Keratinocyte (primary cell): ENCODE results near the gene KLHL29. TPM values are rescaled to one million over a fixed set of nuclear protein-coding genes. Genes with fewer than 3 reads are reported as not detected.

Experiments used
- DNase-seq: peaks from one replicate; pipeline ENCODE4 v3.0.0-alpha.2; 2011; ENCODE audit warnings: low read depth, missing footprints, low spot score
- FAIRE-seq: peaks from 2 replicates; lab custom pipeline; 2011; peaks lifted over from hg19 to GRCh38; lab: Jason Lieb, UNC
- H2AFZ ChIP-seq: 2 replicates; pipeline ENCODE4 v1.6.0; 2012; ENCODE audit warnings: low read length, control low read depth, inconsistent platforms; ENCODE audit not compliant: control insufficient read depth
- H3K27ac ChIP-seq: 2 replicates; pipeline ENCODE4 v1.5.1; 2011; ENCODE audit warnings: low read length; ENCODE audit not compliant: control insufficient read depth, insufficient read depth
- H3K27me3 ChIP-seq: 3 replicates; pipeline ENCODE4 v1.6.0; 2011; ENCODE audit warnings: low read length; ENCODE audit not compliant: control insufficient read depth, insufficient read depth; ENCODE audit errors: extremely low read depth
- H3K36me3 ChIP-seq, 2 experiments: 2 replicates in 1 of 2; 3 replicates in 1 of 2; pipeline ENCODE4 v1.5.1; 2011; ENCODE audit warnings: low read length in 2 of 2, mild to moderate bottlenecking in 1 of 2; ENCODE audit not compliant: control insufficient read depth in 2 of 2, insufficient read depth in 2 of 2; ENCODE audit errors: extremely low read depth in 1 of 2
- H3K4me1 ChIP-seq: 3 replicates; pipeline ENCODE4 v1.5.1; 2011; ENCODE audit warnings: low read length; ENCODE audit not compliant: control insufficient read depth, insufficient read depth; ENCODE audit errors: extremely low read depth
- H3K4me2 ChIP-seq: 3 replicates; pipeline ENCODE4 v1.6.0; 2011; ENCODE audit warnings: low read depth, low read length; ENCODE audit not compliant: control insufficient read depth, insufficient read depth; ENCODE audit errors: extremely low read depth
- H3K4me3 ChIP-seq, 3 experiments: fragments of 200-600 bp in 1 of 3; sonication (generic) in 1 of 3; 2 replicates in 2 of 3; 3 replicates in 1 of 3; pipeline ENCODE4 v1.5.1; 2011 to 2016; ENCODE audit warnings: low read length in 3 of 3, mild to moderate bottlenecking in 3 of 3, control low read depth in 2 of 3, inconsistent platforms in 1 of 3, low read depth in 1 of 3, mixed read lengths in 1 of 3, mixed run types in 1 of 3, moderate library complexity in 1 of 3; ENCODE audit not compliant: control insufficient read depth in 2 of 3, insufficient read depth in 2 of 3; ENCODE audit errors: extremely low read depth in 1 of 3
- H3K79me2 ChIP-seq: 2 replicates; pipeline ENCODE4 v1.6.0; 2012; ENCODE audit warnings: low read length; ENCODE audit not compliant: control insufficient read depth, insufficient read depth
- H3K9ac ChIP-seq: 3 replicates; pipeline ENCODE4 v1.6.0; 2011; ENCODE audit warnings: low read length; ENCODE audit not compliant: control insufficient read depth, insufficient read depth; ENCODE audit errors: extremely low read depth
- H3K9me1 ChIP-seq: 3 replicates; pipeline ENCODE4 v1.6.0; 2011; ENCODE audit warnings: low read length; ENCODE audit not compliant: control insufficient read depth, insufficient read depth; ENCODE audit errors: extremely low read depth
- H3K9me3 ChIP-seq: 2 replicates; pipeline ENCODE4 v1.5.1; 2012; ENCODE audit warnings: low read depth, low read length; ENCODE audit not compliant: control insufficient read depth
- H4K20me1 ChIP-seq: 3 replicates; pipeline ENCODE4 v1.6.0; 2011; ENCODE audit warnings: low read length; ENCODE audit not compliant: control insufficient read depth, insufficient read depth; ENCODE audit errors: extremely low read depth
- EZH2 ChIP-seq: IDR thresholded peaks from one replicate; pipeline ENCODE4 v1.6.1; 2012; ENCODE audit warnings: inconsistent platforms, mild to moderate bottlenecking, low read length, moderate library complexity
- dilution Hi-C: fragments of 300-500 bp; cut with MboI; formaldehyde crosslinking; loops from one replicate; pipeline ENCODE4 v1.7.0; 2020; ENCODE audit warnings: low sequenced_read_pairs; ENCODE audit not compliant: extremely low pct_ligation_motif_present
- polyA plus RNA-seq, 5 experiments: library from polyadenylated mRNA; depleted of rRNA in 3 of 5; stranded (reverse) in 3 of 5; stranded (forward) in 1 of 5; unstranded in 1 of 5; fragments of >200 nt; gene quantifications; 1 replicate in 1 of 5; 2 replicates in 3 of 5; 3 replicates in 1 of 5; pipeline versions ENCODE4 v1.2.1 to v1.2.3, GENCODE V29; 2011 to 2012; ENCODE audit warnings: missing spikeins in 2 of 5, low read depth in 1 of 5, low replicate concordance in 1 of 5
- TF ChIP-seq, protein P1 (sequence below), 3 experiments: IDR thresholded peaks in 1 of 3; conservative IDR thresholded peaks in 1 of 3; optimal IDR thresholded peaks in 1 of 3; 2 replicates in 2 of 3; 3 replicates in 1 of 3; pipeline versions ENCODE3 to v1.5.1; 2011; ENCODE audit warnings: low read length in 3 of 3, mild to moderate bottlenecking in 3 of 3, moderate library complexity in 2 of 3, control low read depth in 1 of 3, inconsistent platforms in 1 of 3; ENCODE audit not compliant: insufficient read depth in 2 of 3; ENCODE audit errors: extremely low read depth in 1 of 3

Gene KLHL29
- polyA plus RNA-seq, 1 donor (not counting 4 experiments of a cell fraction or from before 2014, with no cell fraction given), result 4.7 TPM

GRCh38 chr2:23433282-23433681 lies 48.3 kb downstream of the KLHL29 start:
- Histone ChIP-seq H3K4me2 (no peak overlapping the region), H4K20me1 (peaks cover 18% of the 10 kb centered on the region), H3K9ac (no peak overlapping the region), H2AFZ (no peak overlapping the region), H3K4me1 (peaks cover 25% of the 10 kb centered on the region), H3K79me2 (no peaks in the 10 kb centered on the region), H3K4me3 (no peak overlapping the region), H3K27me3 (no peaks in the 10 kb centered on the region), H3K27ac (no peak overlapping the region), H3K9me1 (peaks cover 2% of the 10 kb centered on the region), H3K9me3 (no peaks in the 10 kb centered on the region), H3K36me3 (peaks cover 0 to 2% of the 10 kb centered on the region in 2 experiments)
- DNase-seq (no peak), FAIRE-seq (no peak)
- TF ChIP-seq, protein P1, sequence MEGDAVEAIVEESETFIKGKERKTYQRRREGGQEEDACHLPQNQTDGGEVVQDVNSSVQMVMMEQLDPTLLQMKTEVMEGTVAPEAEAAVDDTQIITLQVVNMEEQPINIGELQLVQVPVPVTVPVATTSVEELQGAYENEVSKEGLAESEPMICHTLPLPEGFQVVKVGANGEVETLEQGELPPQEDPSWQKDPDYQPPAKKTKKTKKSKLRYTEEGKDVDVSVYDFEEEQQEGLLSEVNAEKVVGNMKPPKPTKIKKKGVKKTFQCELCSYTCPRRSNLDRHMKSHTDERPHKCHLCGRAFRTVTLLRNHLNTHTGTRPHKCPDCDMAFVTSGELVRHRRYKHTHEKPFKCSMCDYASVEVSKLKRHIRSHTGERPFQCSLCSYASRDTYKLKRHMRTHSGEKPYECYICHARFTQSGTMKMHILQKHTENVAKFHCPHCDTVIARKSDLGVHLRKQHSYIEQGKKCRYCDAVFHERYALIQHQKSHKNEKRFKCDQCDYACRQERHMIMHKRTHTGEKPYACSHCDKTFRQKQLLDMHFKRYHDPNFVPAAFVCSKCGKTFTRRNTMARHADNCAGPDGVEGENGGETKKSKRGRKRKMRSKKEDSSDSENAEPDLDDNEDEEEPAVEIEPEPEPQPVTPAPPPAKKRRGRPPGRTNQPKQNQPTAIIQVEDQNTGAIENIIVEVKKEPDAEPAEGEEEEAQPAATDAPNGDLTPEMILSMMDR (optimal IDR thresholded peaks at IDR 0.05 in 1 of 3, IDR thresholded peaks at IDR 0.05 in 1 of 3, conservative IDR thresholded peaks at IDR 0.05 in 1 of 3; ENCODE audit: extremely low read depth in 1 of 3, insufficient read depth in 2 of 3, low read length in 3 of 3), result no peak
- no peak for TF ChIP-seq EZH2
- dilution Hi-C loops, result no loop called here

- peaks cover 25% of the 10 kb centered on the region for H3K4me1 ChIP-seq
- no peak overlapping the region for H2AFZ ChIP-seq
- H3K9ac ChIP-seq, result no peak overlapping the region
- H3K4me3 ChIP-seq, result no peak overlapping the region
- H3K79me2 ChIP-seq, result no peaks in the 10 kb centered on the region
- TF ChIP-seq, protein P1 (optimal IDR thresholded peaks at IDR 0.05 in 1 of 3, IDR thresholded peaks at IDR 0.05 in 1 of 3, conservative IDR thresholded peaks at IDR 0.05 in 1 of 3; ENCODE audit: extremely low read depth in 1 of 3, insufficient read depth in 2 of 3, low read length in 3 of 3), result no peak
- no peak for TF ChIP-seq EZH2
- peaks cover 18% of the 10 kb centered on the region for H4K20me1 ChIP-seq
- no peak overlapping the region for H3K4me2 ChIP-seq
- dilution Hi-C loops, result no loop called here
- no peaks in the 10 kb centered on the region for H3K36me3 ChIP-seq
- FAIRE-seq (no peak), DNase-seq (no peak)
- H3K9me1 ChIP-seq, result no peaks in the 10 kb centered on the region
- no peaks in the 10 kb centered on the region for H3K9me3 ChIP-seq
- H3K27ac ChIP-seq, result no peak overlapping the region
- H3K27me3 ChIP-seq, result no peaks in the 10 kb centered on the region
Measured at GRCh38 chr2:23434721-23435121, 49.7 kb downstream of the KLHL29 start.
